GM12872 (cell line): ENCODE data around the gene GPS1.
A peak's percentile ranks its signal among the peaks of the same experiment; 100 is the strongest.

ENCODE experiments used
- CTCF ChIP-seq: IDR thresholded peaks from 3 replicates; pipeline ENCODE4 v1.5.1; 2011; ENCODE audit warnings: low read depth, mild to moderate bottlenecking, low read length, moderate library complexity; ENCODE audit not compliant: insufficient read depth

Gene GPS1

GRCh38 chr17:82101767-82102679, 50.3 kb downstream of the GPS1 start:
- no peak for TF ChIP-seq CTCF

GRCh38 chr17:82103553-82104451, 52.1 kb downstream of the GPS1 start:
- no peak for TF ChIP-seq CTCF

GRCh38 chr17:82104797-82105416, 53.2 kb downstream of the GPS1 start:
- no peak for TF ChIP-seq CTCF

GRCh38 chr17:82105417-82105881, 53.8 kb downstream of the GPS1 start:
- no peak for TF ChIP-seq CTCF

GRCh38 chr17:82105882-82106687, 54.4 kb downstream of the GPS1 start:
- TF ChIP-seq CTCF: peak; percentile 76

- no peak for TF ChIP-seq CTCF
These were observed 55.1 kb downstream of the GPS1 start for GRCh38 chr17:82106688-82107305.
